ENCODE results near the gene FGF11. TPM values are rescaled to one million over a fixed set of nuclear protein-coding genes. Genes with fewer than 3 reads are reported as not detected.

Gene FGF11
- total and polyA plus RNA-seq, 4 donors = 0.47 to 3.5 (median 0.66) TPM

Other genes starting within 250 kb of the FGF11 start
Only the 30 nearest of the 40 such genes appear.
- gene CTDNEP1, start 187.8 kb upstream of the FGF11 start, total RNA-seq = 100 to 1,000 TPM in 1 of 2 donors, 10 to 100 TPM in 1; 76.0 to 126 TPM
- gene CTDNEP1, start 187.8 kb upstream of the FGF11 start, polyA plus RNA-seq = 100 to 1,000 TPM in 1 of 2 donors, 10 to 100 TPM in 1; 72.5 to 105 TPM
- gene ELP5, start 187.3 kb upstream of the FGF11 start, total RNA-seq = 10 to 100 TPM; 19.8 to 39.3 TPM
- gene ELP5, start 187.3 kb upstream of the FGF11 start, polyA plus RNA-seq = 10 to 100 TPM; 34.0 to 63.2 TPM
- gene CLDN7, start 177.0 kb upstream of the FGF11 start, total RNA-seq = 100 to 1,000 TPM; 117 to 171 TPM
- gene CLDN7, start 177.0 kb upstream of the FGF11 start, polyA plus RNA-seq = 100 to 1,000 TPM; 119 to 199 TPM
- gene SLC2A4, start 157.8 kb upstream of the FGF11 start, total RNA-seq = 1 to 10 TPM; 1.2 to 2.0 TPM
- gene SLC2A4, start 157.8 kb upstream of the FGF11 start, polyA plus RNA-seq = 1 to 10 TPM; 1.1 to 1.3 TPM
- gene YBX2, start 144.9 kb upstream of the FGF11 start, total RNA-seq = under 1 TPM; 0.28 to 0.57 TPM
- under 1 TPM; 0.03 to 0.53 TPM for gene YBX2, start 144.9 kb upstream of the FGF11 start, polyA plus RNA-seq
- gene EIF5A, start 131.9 kb upstream of the FGF11 start, total RNA-seq = 100 to 1,000 TPM; 104 to 516 TPM
- gene EIF5A, start 131.9 kb upstream of the FGF11 start, polyA plus RNA-seq = 100 to 1,000 TPM; 596 to 607 TPM
- gene GPS2, start 124.2 kb upstream of the FGF11 start, total RNA-seq = 10 to 100 TPM; 23.8 to 57.0 TPM
- gene GPS2, start 124.2 kb upstream of the FGF11 start, polyA plus RNA-seq = 10 to 100 TPM; 68.6 to 71.6 TPM
- gene NEURL4, start 110.2 kb upstream of the FGF11 start, total RNA-seq = 10 to 100 TPM; 21.7 to 33.9 TPM
- 10 to 100 TPM; 17.3 to 27.0 TPM for gene NEURL4, start 110.2 kb upstream of the FGF11 start, polyA plus RNA-seq
- gene ACAP1, start 103.0 kb upstream of the FGF11 start, total RNA-seq = 10 to 100 TPM in 1 of 2 donors, 1 to 10 TPM in 1; 9.2 to 27.0 TPM
- 10 to 100 TPM; 17.2 to 39.4 TPM for gene ACAP1, start 103.0 kb upstream of the FGF11 start, polyA plus RNA-seq
- gene KCTD11, start 87.3 kb upstream of the FGF11 start, total RNA-seq = 10 to 100 TPM in 1 of 2 donors, 1 to 10 TPM in 1; 5.9 to 14.9 TPM
- gene KCTD11, start 87.3 kb upstream of the FGF11 start, polyA plus RNA-seq = 10 to 100 TPM; 11.1 to 14.1 TPM
- gene TMEM95, start 84.4 kb upstream of the FGF11 start, total RNA-seq = not detected
- not detected for gene TMEM95, start 84.4 kb upstream of the FGF11 start, polyA plus RNA-seq
- 1 to 10 TPM; 5.4 to 8.2 TPM for gene TNK1, start 58.4 kb upstream of the FGF11 start, total RNA-seq
- 1 to 10 TPM; 3.7 to 6.0 TPM for gene TNK1, start 58.4 kb upstream of the FGF11 start, polyA plus RNA-seq
- gene PLSCR3, start 45.0 kb upstream of the FGF11 start, total RNA-seq = 10 to 100 TPM; 32.4 to 43.0 TPM
- 10 to 100 TPM; 19.2 to 36.0 TPM for gene PLSCR3, start 45.0 kb upstream of the FGF11 start, polyA plus RNA-seq
- gene TMEM256, start 35.4 kb upstream of the FGF11 start, total RNA-seq = 10 to 100 TPM; 70.2 to 78.7 TPM
- gene TMEM256, start 35.4 kb upstream of the FGF11 start, polyA plus RNA-seq = 100 to 1,000 TPM in 1 of 2 donors, 10 to 100 TPM in 1; 71.6 to 247 TPM
- 10 to 100 TPM; 11.2 to 15.2 TPM for gene NLGN2, start 31.7 kb upstream of the FGF11 start, total RNA-seq
- gene NLGN2, start 31.7 kb upstream of the FGF11 start, polyA plus RNA-seq = 1 to 10 TPM; 5.0 to 5.1 TPM
- not detected for gene SPEM1, start 19.2 kb upstream of the FGF11 start, total RNA-seq
- gene SPEM1, start 19.2 kb upstream of the FGF11 start, polyA plus RNA-seq = not detected
- not detected for gene SPEM2, start 13.9 kb upstream of the FGF11 start, total RNA-seq
- not detected for gene SPEM2, start 13.9 kb upstream of the FGF11 start, polyA plus RNA-seq
- gene SPEM3, start 10.7 kb upstream of the FGF11 start, total RNA-seq = not detected
- not detected for gene SPEM3, start 10.7 kb upstream of the FGF11 start, polyA plus RNA-seq
- gene TMEM102, start 4.1 kb upstream of the FGF11 start, total RNA-seq = 1 to 10 TPM; 4.8 to 9.0 TPM
- gene TMEM102, start 4.1 kb upstream of the FGF11 start, polyA plus RNA-seq = 1 to 10 TPM; 5.5 to 8.4 TPM
- 10 to 100 TPM; 10.5 to 10.7 TPM for gene CHRNB1, start 5.5 kb downstream of the FGF11 start, total RNA-seq
- 10 to 100 TPM in 1 of 2 donors, 1 to 10 TPM in 1; 7.0 to 11.9 TPM for gene CHRNB1, start 5.5 kb downstream of the FGF11 start, polyA plus RNA-seq
- 10 to 100 TPM; 40.4 to 56.4 TPM for gene ZBTB4, start 40.1 kb downstream of the FGF11 start, total RNA-seq
- gene ZBTB4, start 40.1 kb downstream of the FGF11 start, polyA plus RNA-seq = 10 to 100 TPM; 20.1 to 26.5 TPM
- gene SLC35G6, start 41.9 kb downstream of the FGF11 start, total RNA-seq = not detected
- not detected for gene SLC35G6, start 41.9 kb downstream of the FGF11 start, polyA plus RNA-seq
- gene POLR2A, start 44.9 kb downstream of the FGF11 start, total RNA-seq = 100 to 1,000 TPM; 113 to 129 TPM
- gene POLR2A, start 44.9 kb downstream of the FGF11 start, polyA plus RNA-seq = 10 to 100 TPM; 37.8 to 40.9 TPM
- gene TNFSF12, start 109.5 kb downstream of the FGF11 start, total RNA-seq = 10 to 100 TPM; 15.1 to 46.5 TPM
- gene TNFSF12, start 109.5 kb downstream of the FGF11 start, polyA plus RNA-seq = 10 to 100 TPM; 35.4 to 72.2 TPM
- gene TNFSF13, start 119.2 kb downstream of the FGF11 start, total RNA-seq = 100 to 1,000 TPM in 1 of 2 donors, 10 to 100 TPM in 1; 48.7 to 140 TPM
- gene TNFSF13, start 119.2 kb downstream of the FGF11 start, polyA plus RNA-seq = 100 to 1,000 TPM in 1 of 2 donors, 10 to 100 TPM in 1; 86.0 to 101 TPM
- gene SENP3, start 122.4 kb downstream of the FGF11 start, total RNA-seq = 10 to 100 TPM; 34.0 to 48.3 TPM
- gene SENP3, start 122.4 kb downstream of the FGF11 start, polyA plus RNA-seq = 10 to 100 TPM; 48.9 to 54.4 TPM
- 100 to 1,000 TPM in 1 of 2 donors, 10 to 100 TPM in 1; 33.3 to 358 TPM for gene CD68, start 140.1 kb downstream of the FGF11 start, total RNA-seq
- 100 to 1,000 TPM; 431 to 595 TPM for gene CD68, start 140.1 kb downstream of the FGF11 start, polyA plus RNA-seq
- gene MPDU1, start 144.3 kb downstream of the FGF11 start, total RNA-seq = 10 to 100 TPM; 42.3 to 71.5 TPM
- 10 to 100 TPM; 98.1 to 99.5 TPM for gene MPDU1, start 144.3 kb downstream of the FGF11 start, polyA plus RNA-seq
- gene SOX15, start 150.6 kb downstream of the FGF11 start, total RNA-seq = under 1 TPM in 1 of 2 donors, not detected in 1; 0.86 TPM
- gene SOX15, start 150.6 kb downstream of the FGF11 start, polyA plus RNA-seq = 1 to 10 TPM in 1 of 2 donors, under 1 TPM in 1; 0.68 to 1.1 TPM
- gene FXR2, start 175.4 kb downstream of the FGF11 start, total RNA-seq = 10 to 100 TPM; 29.0 to 29.5 TPM
- 10 to 100 TPM; 30.6 to 31.1 TPM for gene FXR2, start 175.4 kb downstream of the FGF11 start, polyA plus RNA-seq

Measured in lung (tissue), 4 donors.